BLaER1 (cell line): ENCODE data around the gene SPC24.
"Not testable (repeated sequence)": the region's sequence is repeated elsewhere in the genome, so short reads cannot be mapped to it uniquely, and the experiment has no call there.

Experiments
- H3K27ac ChIP-seq: shearing (Covaris generic); formaldehyde crosslinking; 2 replicates; pipeline ENCODE4 v1.8.1; 2022
- H3K27me3 ChIP-seq: shearing (Covaris generic); formaldehyde crosslinking; 2 replicates; pipeline ENCODE4 v1.8.1; 2022
- H3K36me3 ChIP-seq: shearing (Covaris generic); formaldehyde crosslinking; 2 replicates; pipeline ENCODE4 v1.8.1; 2022
- H3K4me1 ChIP-seq: shearing (Covaris generic); formaldehyde crosslinking; 2 replicates; pipeline ENCODE4 v1.8.1; 2022
- H3K4me2 ChIP-seq: shearing (Covaris generic); formaldehyde crosslinking; 2 replicates; pipeline ENCODE4 v1.8.1; 2022
- H3K4me3 ChIP-seq: shearing (Covaris generic); formaldehyde crosslinking; 2 replicates; pipeline ENCODE4 v1.8.1; 2022
- H3K9ac ChIP-seq: shearing (Covaris generic); formaldehyde crosslinking; 2 replicates; pipeline ENCODE4 v1.8.1; 2022
- H3K9me3 ChIP-seq: shearing (Covaris generic); formaldehyde crosslinking; 2 replicates; pipeline ENCODE4 v1.8.1; 2022
- H4K20me1 ChIP-seq: shearing (Covaris generic); formaldehyde crosslinking; 2 replicates; pipeline ENCODE4 v1.8.1; 2022
- Cebpa-rat ChIP-seq: shearing (Covaris generic); IDR thresholded peaks from 2 replicates; pipeline ENCODE4 v1.8.1; 2022

Gene SPC24

GRCh38 chr19:11192957-11193939 is 37.7 kb upstream of the SPC24 start:
- no peaks in the 10 kb centered on the region for H3K9me3 ChIP-seq
- peak overlapping the region; percentile 92 for H3K27ac ChIP-seq
- peak overlapping the region; percentile 45; the same call in 1 of the 2 replicates for H3K9ac ChIP-seq
- TF ChIP-seq Cebpa-rat, result no peak
- H4K20me1 ChIP-seq, result no peaks in the 10 kb centered on the region
- H3K4me1 ChIP-seq, result peaks cover 78% of the 10 kb centered on the region
- peaks cover 26% of the 10 kb centered on the region for H3K36me3 ChIP-seq
- H3K4me3 ChIP-seq, result peak overlapping the region; percentile 25; the same call in 1 of the 2 replicates
- H3K4me2 ChIP-seq, result peak overlapping the region; percentile 99
- H3K27me3 ChIP-seq, result no peaks in the 10 kb centered on the region

- no peaks in the 10 kb centered on the region for H3K9me3 ChIP-seq
- peak overlapping the region; percentile 99 for H3K4me2 ChIP-seq
- peak; percentile 86 for TF ChIP-seq Cebpa-rat
- H3K27ac ChIP-seq, result peak overlapping the region; percentile 92
- H3K36me3 ChIP-seq, result peaks cover 27% of the 10 kb centered on the region
- H3K4me1 ChIP-seq, result peaks cover 86% of the 10 kb centered on the region
- H4K20me1 ChIP-seq, result no peaks in the 10 kb centered on the region
- H3K4me3 ChIP-seq, result 0 out of 2 replicates have a peak overlapping the region, but pooled peaks have one; percentile 25
- no peak overlapping the region; the same call in 1 of the 2 replicates for H3K9ac ChIP-seq
- H3K27me3 ChIP-seq, result no peaks in the 10 kb centered on the region
These were observed 36.4 kb upstream of the SPC24 start for GRCh38 chr19:11191934-11192333.

GRCh38 chr19:11191273-11191755 is 35.7 kb upstream of the SPC24 start:
- H3K27ac ChIP-seq, result peak overlapping the region; percentile 92
- no peak for TF ChIP-seq Cebpa-rat
- H3K4me3 ChIP-seq, result no peak overlapping the region
- H4K20me1 ChIP-seq, result no peaks in the 10 kb centered on the region
- peaks cover 89% of the 10 kb centered on the region for H3K4me1 ChIP-seq
- H3K9me3 ChIP-seq, result no peaks in the 10 kb centered on the region
- peaks cover 33% of the 10 kb centered on the region for H3K36me3 ChIP-seq
- no peaks in the 10 kb centered on the region for H3K27me3 ChIP-seq
- no peak overlapping the region for H3K9ac ChIP-seq
- peak overlapping the region; percentile 99 for H3K4me2 ChIP-seq

GRCh38 chr19:11190501-11190900 is 34.9 kb upstream of the SPC24 start:
- H3K4me3 ChIP-seq, result no peak overlapping the region
- no peak overlapping the region for H3K9ac ChIP-seq
- peaks cover 36% of the 10 kb centered on the region for H3K36me3 ChIP-seq
- H3K4me2 ChIP-seq, result peak overlapping the region; percentile 99
- peaks cover 89% of the 10 kb centered on the region for H3K4me1 ChIP-seq
- H4K20me1 ChIP-seq, result no peaks in the 10 kb centered on the region
- no peaks in the 10 kb centered on the region for H3K27me3 ChIP-seq
- no peak for TF ChIP-seq Cebpa-rat
- H3K9me3 ChIP-seq, result no peaks in the 10 kb centered on the region
- H3K27ac ChIP-seq, result no peak overlapping the region

GRCh38 chr19:11187441-11187840 is 31.9 kb upstream of the SPC24 start:
- peaks cover 47% of the 10 kb centered on the region for H3K36me3 ChIP-seq
- no peaks in the 10 kb centered on the region for H3K27me3 ChIP-seq
- no peaks in the 10 kb centered on the region for H4K20me1 ChIP-seq
- TF ChIP-seq Cebpa-rat, result no peak
- 0 out of 2 replicates have a peak overlapping the region, but pooled peaks have one; percentile 16 for H3K4me2 ChIP-seq
- peaks cover 9% of the 10 kb centered on the region for H3K9me3 ChIP-seq
- H3K9ac ChIP-seq, result no peak overlapping the region
- H3K27ac ChIP-seq, result no peak overlapping the region
- peaks cover 64% of the 10 kb centered on the region for H3K4me1 ChIP-seq
- H3K4me3 ChIP-seq, result no peak overlapping the region

- Histone ChIP-seq H3K27ac (no peak overlapping the region), H3K9ac (no peak overlapping the region), H3K27me3 (no peaks in the 10 kb centered on the region), H3K36me3 (peaks cover 41% of the 10 kb centered on the region), H3K4me1 (peaks cover 54% of the 10 kb centered on the region), H3K4me2 (no peak overlapping the region), H3K9me3 (peaks cover 9% of the 10 kb centered on the region), H4K20me1 (no peaks in the 10 kb centered on the region; the same call in 1 of the 2 replicates), H3K4me3 (no peak overlapping the region)
- no peak for TF ChIP-seq Cebpa-rat
These were observed 27.4 kb upstream of the SPC24 start for GRCh38 chr19:11182994-11183393.

GRCh38 chr19:11181488-11181887 is 25.9 kb upstream of the SPC24 start:
- Histone ChIP-seq H3K36me3 (peaks cover 49% of the 10 kb centered on the region), H3K27me3 (no peaks in the 10 kb centered on the region), H3K4me1 (peaks cover 39% of the 10 kb centered on the region), H3K27ac (no peak overlapping the region), H3K9me3 (peaks cover 9% of the 10 kb centered on the region), H3K4me3 (no peak overlapping the region), H4K20me1 (no peaks in the 10 kb centered on the region; the same call in 1 of the 2 replicates), H3K9ac (no peak overlapping the region), H3K4me2 (no peak overlapping the region)
- peak; percentile 86 for TF ChIP-seq Cebpa-rat

GRCh38 chr19:11180975-11181374 is 25.4 kb upstream of the SPC24 start:
- H3K9me3 ChIP-seq, H3K9ac ChIP-seq: not testable (repeated sequence)

GRCh38 chr19:11180346-11180745 is 24.8 kb upstream of the SPC24 start:
- H3K27me3 ChIP-seq, result no peaks in the 10 kb centered on the region
- no peaks in the 10 kb centered on the region; the same call in 1 of the 2 replicates for H4K20me1 ChIP-seq
- no peak overlapping the region for H3K4me3 ChIP-seq
- peaks cover 9% of the 10 kb centered on the region for H3K9me3 ChIP-seq
- H3K9ac ChIP-seq, result peak overlapping the region; percentile 35; the same call in 1 of the 2 replicates
- H3K27ac ChIP-seq, result no peak overlapping the region
- peaks cover 55% of the 10 kb centered on the region for H3K36me3 ChIP-seq
- no peak for TF ChIP-seq Cebpa-rat
- H3K4me2 ChIP-seq, result peak overlapping the region; percentile 75
- H3K4me1 ChIP-seq, result peaks cover 28% of the 10 kb centered on the region

More at GRCh38 chr19:11180975-11181374, 25.4 kb upstream of the SPC24 start:
- H4K20me1 ChIP-seq, H3K4me2 ChIP-seq, H3K4me3 ChIP-seq, H3K27me3 ChIP-seq, H3K27ac ChIP-seq: not testable (repeated sequence)
- Histone ChIP-seq H3K36me3 (peaks cover 49% of the 10 kb centered on the region), H3K4me1 (peaks cover 34% of the 10 kb centered on the region)
